Upper lobe of right lung (tissue), 1 donor: ENCODE measurements around the gene PDE11A. TPM values are rescaled to one million over a fixed set of nuclear protein-coding genes. Genes with fewer than 3 reads are reported as not detected.

ENCODE experiments used
- ATAC-seq: fragments of 200-7000 bp; cut with Tn5 transposase; one replicate; pipeline ENCODE4 v1.9.1; 2020; ENCODE audit warnings: mild to moderate bottlenecking, moderate library complexity
- DNase-seq: peaks from one replicate; pipeline ENCODE4 v3.0.0-alpha.2; 2020
- H3K27ac ChIP-seq: fragments of 200-600 bp; one replicate; pipeline ENCODE4 v1.8.0; 2022
- H3K27me3 ChIP-seq: fragments of 200-600 bp; one replicate; pipeline ENCODE4 v1.8.0; 2022; ENCODE audit warnings: mild to moderate bottlenecking
- H3K36me3 ChIP-seq: fragments of 200-600 bp; one replicate; pipeline ENCODE4 v1.8.0; 2022
- H3K4me1 ChIP-seq: fragments of 200-600 bp; one replicate; pipeline ENCODE4 v1.8.0; 2022
- H3K4me3 ChIP-seq: fragments of 200-600 bp; one replicate; pipeline ENCODE4 v1.8.0; 2022; ENCODE audit warnings: mild to moderate bottlenecking
- H3K9me3 ChIP-seq: fragments of 200-600 bp; one replicate; pipeline ENCODE4 v1.8.0; 2022
- CTCF ChIP-seq: fragments of 200-600 bp; IDR thresholded peaks from one replicate; pipeline ENCODE4 v1.8.0; 2022; ENCODE audit warnings: antibody characterized with exemption
- intact Hi-C: fragments of 100-400 bp; cut with DNase I; formaldehyde crosslinking; loops from one replicate; pipeline ENCODE4 v1.11.0; 2022
- total RNA-seq: library from RNA; stranded (reverse); fragmentation: NEBNext Ultra II Directional; extraction: Animal tissue kit (Norgen Biotek cat#: 25700); gene quantifications from one replicate; pipeline ENCODE4 v1.2.1, GENCODE V29; 2021
- donor health status: DM: no; HTN: yes; CAD: no; lungs with severe emphysema.

The PDE11A gene
- total RNA-seq, 1 donor from 2014 or later: not detected

- ATAC-seq (no peak), DNase-seq (no peak)
- no peaks in the 10 kb centered on the region for H3K9me3 ChIP-seq
- H3K4me3 ChIP-seq: no peak overlapping the region
- TF ChIP-seq CTCF: no peak
- no peaks in the 10 kb centered on the region for H3K36me3 ChIP-seq
- no peaks in the 10 kb centered on the region for H3K27me3 ChIP-seq
- H3K4me1 ChIP-seq: no peaks in the 10 kb centered on the region
- intact Hi-C loops: no loop called here
- no peak overlapping the region for H3K27ac ChIP-seq
Observed at GRCh38 chr2:177778472-177778871, 294.1 kb downstream of the PDE11A start.

- no peaks in the 10 kb centered on the region for H3K9me3 ChIP-seq
- DNase-seq: no peak
- H3K4me3 ChIP-seq: no peak overlapping the region
- no peaks in the 10 kb centered on the region for H3K36me3 ChIP-seq
- H3K4me1 ChIP-seq: no peaks in the 10 kb centered on the region
- TF ChIP-seq CTCF: peak; percentile 52
- H3K27me3 ChIP-seq: no peaks in the 10 kb centered on the region
- ATAC-seq: no peak
- intact Hi-C loops: no loop called here
- no peak overlapping the region for H3K27ac ChIP-seq
Observed at GRCh38 chr2:177772529-177772928, 300.0 kb downstream of the PDE11A start.

GRCh38 chr2:177771191-177771590 lies 301.4 kb downstream of the PDE11A start:
- intact Hi-C loops: no loop called here
- Histone ChIP-seq H3K4me1 (no peaks in the 10 kb centered on the region), H3K36me3 (no peaks in the 10 kb centered on the region), H3K27ac (no peak overlapping the region), H3K4me3 (no peak overlapping the region), H3K27me3 (no peaks in the 10 kb centered on the region), H3K9me3 (no peaks in the 10 kb centered on the region)
- no peak for ATAC-seq
- TF ChIP-seq CTCF: no peak
- DNase-seq: no peak

GRCh38 chr2:177767768-177768167 lies 304.8 kb downstream of the PDE11A start:
- intact Hi-C loops: no loop called here
- no peak overlapping the region for H3K4me3 ChIP-seq
- H3K27me3 ChIP-seq: no peaks in the 10 kb centered on the region
- no peaks in the 10 kb centered on the region for H3K36me3 ChIP-seq
- ATAC-seq (no peak), DNase-seq (no peak)
- no peaks in the 10 kb centered on the region for H3K4me1 ChIP-seq
- no peak overlapping the region for H3K27ac ChIP-seq
- no peaks in the 10 kb centered on the region for H3K9me3 ChIP-seq
- no peak for TF ChIP-seq CTCF

- no peak for DNase-seq
- no peaks in the 10 kb centered on the region for H3K9me3 ChIP-seq
- no peaks in the 10 kb centered on the region for H3K36me3 ChIP-seq
- H3K4me3 ChIP-seq: no peak overlapping the region
- TF ChIP-seq CTCF: no peak
- H3K27ac ChIP-seq: no peak overlapping the region
- H3K4me1 ChIP-seq: no peaks in the 10 kb centered on the region
- intact Hi-C loops: no loop called here
- no peaks in the 10 kb centered on the region for H3K27me3 ChIP-seq
- no peak for ATAC-seq
Observed at GRCh38 chr2:177765698-177766097, 306.9 kb downstream of the PDE11A start.
